ENCODE results near the gene B3GNT8.

GRCh38 chr19:41443813-41444455 is 16.8 kb upstream of the B3GNT8 start:
- no peak for TF ChIP-seq GATA2 (IDR thresholded peaks at IDR 0.05; ENCODE audit: low read depth, low read length)
- no peak for TF ChIP-seq GATA3 (IDR thresholded peaks at IDR 0.05; ENCODE audit: low read depth, low read length)

All from SH-SY5Y (cell line).